Heart left ventricle (tissue), 13 donors: ENCODE measurements around the gene MRPS23.

Source experiments
- POLR2A ChIP-seq, 2 donors: fragments of 450-650 bp; IDR thresholded peaks; one replicate each; pipeline ENCODE4 v1.6.1; 2017; ENCODE audit warnings: antibody characterized with exemption in 2 of 2, mild to moderate bottlenecking in 2 of 2, moderate library complexity in 2 of 2
- TF ChIP-seq, protein P1 (sequence below), 12 donors: fragments of 200-600 bp; sonication (generic) in 4 of 12; IDR thresholded peaks; one replicate each; pipeline versions ENCODE4 v1.5.0 to v1.8.0; 2018 to 2022; ENCODE audit warnings: antibody characterized with exemption in 12 of 12, mild to moderate bottlenecking in 5 of 12
- donor health status: ischemic (EF 13 %, LVEDD 7.1; RV severe dilation, severe dysfunction).
- donor health status: DM: no; HTN: yes; CAD: no.
- donor health status: DM: no; HTN: no; CAD: no.
- donor health status: ischemic (EF 25% LVEDD 6.9; RV normal size, moderate dysfunction).
- donor health status: ischemic (EF 25% LVEDD 5.7; RV mildly dilated, moderate dysfunction).
- donor health status: ischemic (EF 35%, LVEDD 5.7; RV mildly dilated, moderate dysfunction).
- donor health status: nonischemic (EF 11% LVEDD 7.7; RV severe dilation, severe dysfunction).
- donor health status: DM: yes; HTN: yes; CAD: no.
- donor health status: PGD.
- donor health status: ischemic (EF 29% LVEDD 5.4; RV normal size, mild dysfunction).
- donor health status: nonischemic (EF 23%, LVEDD 6.1; RV moderate dilation, normal function).

DNA sequence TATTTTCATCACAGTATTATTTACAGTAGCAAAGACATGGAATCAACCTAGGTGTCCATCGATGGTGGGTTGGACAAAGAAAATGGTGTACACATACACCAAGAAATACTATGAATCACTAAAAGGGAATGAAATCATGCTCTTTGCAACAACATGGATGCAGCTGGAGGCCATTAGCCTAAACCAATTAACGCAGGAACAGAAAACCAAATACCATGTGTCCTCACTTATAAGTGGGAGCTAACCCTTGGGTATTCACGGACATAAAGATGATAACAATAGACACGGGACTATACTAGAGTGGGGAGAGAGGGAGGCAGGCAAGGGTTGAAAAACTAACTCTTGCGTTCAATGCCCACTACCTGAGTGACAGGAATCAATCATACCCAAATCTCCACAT, 41.0 kb downstream of the MRPS23 start:
- TF ChIP-seq, protein P1, sequence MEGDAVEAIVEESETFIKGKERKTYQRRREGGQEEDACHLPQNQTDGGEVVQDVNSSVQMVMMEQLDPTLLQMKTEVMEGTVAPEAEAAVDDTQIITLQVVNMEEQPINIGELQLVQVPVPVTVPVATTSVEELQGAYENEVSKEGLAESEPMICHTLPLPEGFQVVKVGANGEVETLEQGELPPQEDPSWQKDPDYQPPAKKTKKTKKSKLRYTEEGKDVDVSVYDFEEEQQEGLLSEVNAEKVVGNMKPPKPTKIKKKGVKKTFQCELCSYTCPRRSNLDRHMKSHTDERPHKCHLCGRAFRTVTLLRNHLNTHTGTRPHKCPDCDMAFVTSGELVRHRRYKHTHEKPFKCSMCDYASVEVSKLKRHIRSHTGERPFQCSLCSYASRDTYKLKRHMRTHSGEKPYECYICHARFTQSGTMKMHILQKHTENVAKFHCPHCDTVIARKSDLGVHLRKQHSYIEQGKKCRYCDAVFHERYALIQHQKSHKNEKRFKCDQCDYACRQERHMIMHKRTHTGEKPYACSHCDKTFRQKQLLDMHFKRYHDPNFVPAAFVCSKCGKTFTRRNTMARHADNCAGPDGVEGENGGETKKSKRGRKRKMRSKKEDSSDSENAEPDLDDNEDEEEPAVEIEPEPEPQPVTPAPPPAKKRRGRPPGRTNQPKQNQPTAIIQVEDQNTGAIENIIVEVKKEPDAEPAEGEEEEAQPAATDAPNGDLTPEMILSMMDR (IDR thresholded peaks at IDR 0.05), result no peak
- no peak for TF ChIP-seq POLR2A (IDR thresholded peaks at IDR 0.05)
